ENCODE measurements around the gene ZNF513. TPM values are rescaled to one million over a fixed set of nuclear protein-coding genes. Genes with fewer than 3 reads are reported as not detected.
"Not testable (repeated sequence)": the region's sequence is repeated elsewhere in the genome, so short reads cannot be mapped to it uniquely, and the experiment has no call there.

The ZNF513 gene
- total RNA-seq, 1 donor from 2014 or later: 15.3 TPM

GRCh38 chr2:27362678-27363420 lies 17.7 kb downstream of the ZNF513 start:
- no peak for DNase-seq (ENCODE audit: low read depth)

GRCh38 chr2:27356382-27357181 lies 24.0 kb downstream of the ZNF513 start, which contains the start of gene GTF3C2:
Gene GTF3C2, minus strand, starts transcription at chr2:27356764. Its CDS starts 13,210 bp downstream, at chr2:27343554.
- peak; percentile 97 for DNase-seq (ENCODE audit: low read depth)

GRCh38 chr2:27356056-27356381 lies 24.5 kb downstream of the ZNF513 start:
- peak; percentile 60 for DNase-seq (ENCODE audit: low read depth)

GRCh38 chr2:27354597-27354927 lies 26.0 kb downstream of the ZNF513 start:
- DNase-seq (ENCODE audit: low read depth): no peak

GRCh38 chr2:27353762-27354596 lies 26.6 kb downstream of the ZNF513 start:
- peak; percentile 56 for DNase-seq (ENCODE audit: low read depth)

GRCh38 chr2:27353386-27353761 lies 27.2 kb downstream of the ZNF513 start:
- DNase-seq (ENCODE audit: low read depth): not testable (repeated sequence)

- DNase-seq (ENCODE audit: low read depth): no peak
Observed at GRCh38 chr2:27351802-27352598, 28.5 kb downstream of the ZNF513 start.

- no peak for DNase-seq (ENCODE audit: low read depth)
Observed at GRCh38 chr2:27350106-27350693, 30.3 kb downstream of the ZNF513 start.

- no peak for DNase-seq (ENCODE audit: low read depth)
Observed at GRCh38 chr2:27347641-27348040, 32.9 kb downstream of the ZNF513 start.

- no peak for DNase-seq (ENCODE audit: low read depth)
Observed at GRCh38 chr2:27336173-27336572, 44.4 kb downstream of the ZNF513 start.

- DNase-seq (ENCODE audit: low read depth): no peak
Observed at GRCh38 chr2:27335311-27335710, 45.2 kb downstream of the ZNF513 start.

Other genes starting within 250 kb of the ZNF513 start
- gene PREB, start 246.1 kb downstream of the ZNF513 start, total RNA-seq: 80.0 and 90.0 TPM in 2 replicates
- not detected in 2 replicates for gene PRR30, start 241.3 kb downstream of the ZNF513 start, total RNA-seq
- gene TCF23, start 231.7 kb downstream of the ZNF513 start, total RNA-seq: not detected in 2 replicates
- gene ATRAID, start 168.7 kb downstream of the ZNF513 start, total RNA-seq: 188 and 203 TPM in 2 replicates
- 31.2 and 36.2 TPM in 2 replicates for gene SLC5A6, start 168.5 kb downstream of the ZNF513 start, total RNA-seq
- gene CAD, start 163.4 kb downstream of the ZNF513 start, total RNA-seq: 22.8 and 24.9 TPM in 2 replicates
- 0.03 TPM in 1 of 2 replicates, not detected in the other for gene SLC30A3, start 117.7 kb downstream of the ZNF513 start, total RNA-seq
- gene DNAJC5G, start 105.3 kb downstream of the ZNF513 start, total RNA-seq: not detected in 2 replicates
- gene TRIM54, start 98.3 kb downstream of the ZNF513 start, total RNA-seq: 74.0 and 105 TPM in 2 replicates
- gene UCN, start 72.3 kb downstream of the ZNF513 start, total RNA-seq: 2.4 and 6.6 TPM in 2 replicates
- gene MPV17, start 57.6 kb downstream of the ZNF513 start, total RNA-seq: 108 TPM in 2 replicates
- 45.8 and 46.9 TPM in 2 replicates for gene GTF3C2, start 24.0 kb downstream of the ZNF513 start, total RNA-seq
- gene EIF2B4, start 10.4 kb downstream of the ZNF513 start, total RNA-seq: 29.7 and 32.2 TPM in 2 replicates
- 155 and 159 TPM in 2 replicates for gene SNX17, start 10.1 kb downstream of the ZNF513 start, total RNA-seq
- gene PPM1G, start 28.9 kb upstream of the ZNF513 start, total RNA-seq: 68.0 and 72.4 TPM in 2 replicates
- gene NRBP1, start 47.9 kb upstream of the ZNF513 start, total RNA-seq: 168 and 169 TPM in 2 replicates
- not detected in 2 replicates for gene KRTCAP3, start 61.6 kb upstream of the ZNF513 start, total RNA-seq
- gene IFT172, start 109.0 kb upstream of the ZNF513 start, total RNA-seq: 4.3 and 9.5 TPM in 2 replicates
- 6.1 and 6.2 TPM in 2 replicates for gene FNDC4, start 114.5 kb upstream of the ZNF513 start, total RNA-seq
- gene GCKR, start 116.1 kb upstream of the ZNF513 start, total RNA-seq: not detected in 2 replicates
- 31.6 and 35.7 TPM in 2 replicates for gene ZNF512, start 202.3 kb upstream of the ZNF513 start, total RNA-seq
- 1.8 and 3.0 TPM in 2 replicates for gene CCDC121, start 248.3 kb upstream of the ZNF513 start, total RNA-seq
- 26.7 and 29.0 TPM in 2 replicates for gene GPN1, start 248.3 kb upstream of the ZNF513 start, total RNA-seq

Data from myocyte (in vitro differentiated cells).